OCI-LY7 (cell line): ENCODE results near the gene ATP1A3. TPM values are rescaled to one million over a fixed set of nuclear protein-coding genes. Genes with fewer than 3 reads are reported as not detected.

Source experiments
- BruUV-seq: library from RNA; stranded (reverse); fragments of 400-500 nt; replicated peaks from 2 replicates; lab custom pipeline; 2021; lab: Mats Ljungman, UMichigan
- CTCF ChIA-PET: fragments of 300-600 bp; sonication (Branson Sonifier 250); formaldehyde crosslinking; loops from one replicate; lab custom pipeline; 2022; ENCODE audit warnings: antibody characterized with exemption; ENCODE audit not compliant: unreplicated experiment; lab: Charles Lee
- POLR2A ChIA-PET: fragments of 300-600 bp; sonication (Branson Sonifier 250); formaldehyde crosslinking; loops from one replicate; lab custom pipeline; 2022; ENCODE audit warnings: antibody characterized with exemption; lab: Charles Lee
- DNase-seq: peaks from one replicate; pipeline ENCODE4 v3.0.0-alpha.2; 2015; ENCODE audit warnings: low spot score
- H2AFZ ChIP-seq: fragments of 200-600 bp; sonication (generic), shearing (Covaris generic); 2 replicates; pipeline ENCODE4 v1.6.1; 2014; ENCODE audit warnings: mild to moderate bottlenecking, antibody characterized with exemption, low read length, moderate library complexity
- H3K27ac ChIP-seq: fragments of 200-600 bp; sonication (generic); 2 replicates; pipeline ENCODE4 v1.5.1; 2014; ENCODE audit warnings: mixed run types, low read depth, mild to moderate bottlenecking, moderate library complexity, low read length, inconsistent platforms; ENCODE audit not compliant: poor library complexity, severe bottlenecking
- H3K36me3 ChIP-seq: fragments of 200-600 bp; sonication (generic); 2 replicates; pipeline ENCODE4 v1.6.1; 2014; ENCODE audit warnings: mild to moderate bottlenecking, antibody characterized with exemption, low read length, moderate library complexity, mixed read lengths; ENCODE audit not compliant: insufficient read depth
- H3K4me1 ChIP-seq: fragments of 200-600 bp; sonication (generic); 2 replicates; pipeline ENCODE4 v1.5.1; 2014; ENCODE audit warnings: mild to moderate bottlenecking, low read length; ENCODE audit not compliant: insufficient read depth, poor library complexity, severe bottlenecking
- H3K4me2 ChIP-seq: fragments of 200-600 bp; sonication (generic); 2 replicates; pipeline ENCODE4 v1.6.1; 2014; ENCODE audit warnings: mild to moderate bottlenecking, low read length
- H3K4me3 ChIP-seq: fragments of 200-600 bp; sonication (generic); 2 replicates; pipeline ENCODE4 v1.5.1; 2014; ENCODE audit warnings: mild to moderate bottlenecking, low read depth, low read length; ENCODE audit not compliant: poor library complexity, severe bottlenecking
- H3K79me2 ChIP-seq: fragments of 200-600 bp; sonication (generic); 2 replicates; pipeline ENCODE4 v1.6.1; 2016; ENCODE audit warnings: low read depth, mild to moderate bottlenecking, low read length, moderate library complexity, mixed read lengths; ENCODE audit not compliant: insufficient read depth
- H3K9me2 ChIP-seq: fragments of 200-600 bp; sonication (generic); 2 replicates; pipeline ENCODE4 v1.6.1; 2016; ENCODE audit warnings: mild to moderate bottlenecking, low read length, mixed read lengths; ENCODE audit not compliant: insufficient read depth
- H3K9me3 ChIP-seq: fragments of 200-600 bp; sonication (generic); 2 replicates; pipeline ENCODE4 v1.6.1; 2014; ENCODE audit warnings: mild to moderate bottlenecking, mixed run types, low read length, mixed read lengths
- H4K20me1 ChIP-seq: fragments of 200-600 bp; sonication (generic); 2 replicates; pipeline ENCODE4 v1.6.1; 2014; ENCODE audit warnings: mild to moderate bottlenecking, antibody characterized with exemption, low read length, moderate library complexity, mixed read lengths; ENCODE audit not compliant: insufficient read depth
- EZH2phosphoT487 ChIP-seq: fragments of 200-600 bp; sonication (generic); IDR thresholded peaks from 2 replicates; pipeline ENCODE4 v1.6.1; 2018; ENCODE audit warnings: low read depth, borderline replicate concordance, mild to moderate bottlenecking, mixed run types, antibody characterized with exemption, low read length, moderate library complexity, mixed read lengths
- intact Hi-C: fragments of 100-400 bp; cut with micrococcal nuclease; formaldehyde crosslinking; loops from one replicate; pipeline ENCODE4 v1.10.0; 2022; ENCODE audit not compliant: unreplicated experiment
- total RNA-seq, 2 experiments: library from RNA; depleted of rRNA in 1 of 2; stranded (reverse); fragments of >200 nt in 1 of 2; shearing (Covaris generic) in 1 of 2; gene quantifications; 2 replicates each; pipeline ENCODE4 v1.2.3, GENCODE V29; 2014 to 2022
- TF ChIP-seq, protein P1 (sequence below): fragments of 200-600 bp; sonication (generic); conservative IDR thresholded peaks from 2 replicates; pipeline ENCODE4 v1.5.1; 2014; ENCODE audit warnings: mild to moderate bottlenecking, antibody characterized with exemption, low read length, moderate library complexity, mixed read lengths

ATP1A3 gene
- total RNA-seq, 2 experiments from 2014 or later, result 9.3 to 33.0 TPM

DNA sequence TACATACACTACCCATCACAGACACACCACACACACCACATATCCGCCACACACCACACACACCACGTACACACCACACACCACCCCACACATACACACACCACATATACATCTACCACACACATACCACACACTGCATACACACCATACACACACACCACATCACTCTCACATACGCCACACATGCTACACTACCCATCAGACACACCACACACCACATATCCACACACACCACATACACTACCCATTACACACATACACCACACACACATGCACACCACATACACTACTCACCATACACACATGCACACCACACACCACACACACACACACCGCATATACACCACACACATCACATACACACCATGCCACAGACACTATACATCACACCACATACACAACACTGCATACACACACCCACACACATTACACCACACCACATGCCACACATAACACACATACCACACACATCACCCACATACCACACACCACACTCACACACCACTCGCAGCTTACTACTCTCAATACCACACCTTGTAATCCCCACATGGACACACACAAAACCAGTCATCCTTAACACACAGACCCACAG lies 75.3 kb downstream of the ATP1A3 start:
- CTCF ChIA-PET, result no interaction called here
- POLR2A ChIA-PET, result no interaction called here

GRCh38 chr19:41918095-41918494 lies 75.9 kb downstream of the ATP1A3 start:
- no peak overlapping the region for H3K4me3 ChIP-seq
- TF ChIP-seq, protein P1, sequence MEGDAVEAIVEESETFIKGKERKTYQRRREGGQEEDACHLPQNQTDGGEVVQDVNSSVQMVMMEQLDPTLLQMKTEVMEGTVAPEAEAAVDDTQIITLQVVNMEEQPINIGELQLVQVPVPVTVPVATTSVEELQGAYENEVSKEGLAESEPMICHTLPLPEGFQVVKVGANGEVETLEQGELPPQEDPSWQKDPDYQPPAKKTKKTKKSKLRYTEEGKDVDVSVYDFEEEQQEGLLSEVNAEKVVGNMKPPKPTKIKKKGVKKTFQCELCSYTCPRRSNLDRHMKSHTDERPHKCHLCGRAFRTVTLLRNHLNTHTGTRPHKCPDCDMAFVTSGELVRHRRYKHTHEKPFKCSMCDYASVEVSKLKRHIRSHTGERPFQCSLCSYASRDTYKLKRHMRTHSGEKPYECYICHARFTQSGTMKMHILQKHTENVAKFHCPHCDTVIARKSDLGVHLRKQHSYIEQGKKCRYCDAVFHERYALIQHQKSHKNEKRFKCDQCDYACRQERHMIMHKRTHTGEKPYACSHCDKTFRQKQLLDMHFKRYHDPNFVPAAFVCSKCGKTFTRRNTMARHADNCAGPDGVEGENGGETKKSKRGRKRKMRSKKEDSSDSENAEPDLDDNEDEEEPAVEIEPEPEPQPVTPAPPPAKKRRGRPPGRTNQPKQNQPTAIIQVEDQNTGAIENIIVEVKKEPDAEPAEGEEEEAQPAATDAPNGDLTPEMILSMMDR, result no peak
- TF ChIP-seq EZH2phosphoT487, result no peak
- intact Hi-C loops, result no loop called here
- H3K79me2 ChIP-seq, result no peaks in the 10 kb centered on the region
- no peaks in the 10 kb centered on the region for H3K9me2 ChIP-seq
- no peak for DNase-seq
- H3K36me3 ChIP-seq, result no peaks in the 10 kb centered on the region
- CTCF ChIA-PET, result no interaction called here
- POLR2A ChIA-PET, result no interaction called here
- no peaks in the 10 kb centered on the region for H4K20me1 ChIP-seq
- H3K4me1 ChIP-seq, result peaks cover 10% of the 10 kb centered on the region
- no peak overlapping the region for H2AFZ ChIP-seq
- H3K27ac ChIP-seq, result no peak overlapping the region
- H3K9me3 ChIP-seq, result no peaks in the 10 kb centered on the region
- no peak overlapping the region for H3K4me2 ChIP-seq
- no TSS peak for BruUV-seq

More for the DNA sequence above, 75.3 kb downstream of the ATP1A3 start:
- no peaks in the 10 kb centered on the region for H3K36me3 ChIP-seq
- H3K9me2 ChIP-seq, result no peaks in the 10 kb centered on the region
- H3K79me2 ChIP-seq, result no peaks in the 10 kb centered on the region
- H2AFZ ChIP-seq, result no peak overlapping the region
- H4K20me1 ChIP-seq, result no peaks in the 10 kb centered on the region
- intact Hi-C loops, result no loop called here
- no peak overlapping the region for H3K4me2 ChIP-seq
- no TSS peak for BruUV-seq
- no peak overlapping the region for H3K4me3 ChIP-seq
- TF ChIP-seq EZH2phosphoT487, result no peak
- TF ChIP-seq, protein P1, result no peak
- H3K27ac ChIP-seq, result no peak overlapping the region
- DNase-seq, result no peak
- H3K4me1 ChIP-seq, result peaks cover 15% of the 10 kb centered on the region
- no peaks in the 10 kb centered on the region for H3K9me3 ChIP-seq

GRCh38 chr19:41917676-41918075 lies 76.4 kb downstream of the ATP1A3 start:
- Histone ChIP-seq H3K79me2 (no peaks in the 10 kb centered on the region), H3K27ac (no peak overlapping the region), H2AFZ (no peak overlapping the region), H3K4me1 (peaks cover 8% of the 10 kb centered on the region), H3K4me2 (no peak overlapping the region), H4K20me1 (no peaks in the 10 kb centered on the region), H3K4me3 (no peak overlapping the region), H3K36me3 (no peaks in the 10 kb centered on the region), H3K9me2 (no peaks in the 10 kb centered on the region), H3K9me3 (no peaks in the 10 kb centered on the region)
- DNase-seq, result no peak
- BruUV-seq, result no TSS peak
- intact Hi-C loops, result no loop called here
- TF ChIP-seq, protein P1, result no peak
- no peak for TF ChIP-seq EZH2phosphoT487
- POLR2A ChIA-PET, result no interaction called here
- CTCF ChIA-PET, result no interaction called here
